ENCODE results near the gene ZNF75A. TPM values are rescaled to one million over a fixed set of nuclear protein-coding genes. Genes with fewer than 3 reads are reported as not detected.
"Not testable (repeated sequence)": the region's sequence is repeated elsewhere in the genome, so short reads cannot be mapped to it uniquely, and the experiment has no call there.

The ZNF75A gene
- total RNA-seq: 8.5 and 28.2 TPM in 2 replicates

DNA sequence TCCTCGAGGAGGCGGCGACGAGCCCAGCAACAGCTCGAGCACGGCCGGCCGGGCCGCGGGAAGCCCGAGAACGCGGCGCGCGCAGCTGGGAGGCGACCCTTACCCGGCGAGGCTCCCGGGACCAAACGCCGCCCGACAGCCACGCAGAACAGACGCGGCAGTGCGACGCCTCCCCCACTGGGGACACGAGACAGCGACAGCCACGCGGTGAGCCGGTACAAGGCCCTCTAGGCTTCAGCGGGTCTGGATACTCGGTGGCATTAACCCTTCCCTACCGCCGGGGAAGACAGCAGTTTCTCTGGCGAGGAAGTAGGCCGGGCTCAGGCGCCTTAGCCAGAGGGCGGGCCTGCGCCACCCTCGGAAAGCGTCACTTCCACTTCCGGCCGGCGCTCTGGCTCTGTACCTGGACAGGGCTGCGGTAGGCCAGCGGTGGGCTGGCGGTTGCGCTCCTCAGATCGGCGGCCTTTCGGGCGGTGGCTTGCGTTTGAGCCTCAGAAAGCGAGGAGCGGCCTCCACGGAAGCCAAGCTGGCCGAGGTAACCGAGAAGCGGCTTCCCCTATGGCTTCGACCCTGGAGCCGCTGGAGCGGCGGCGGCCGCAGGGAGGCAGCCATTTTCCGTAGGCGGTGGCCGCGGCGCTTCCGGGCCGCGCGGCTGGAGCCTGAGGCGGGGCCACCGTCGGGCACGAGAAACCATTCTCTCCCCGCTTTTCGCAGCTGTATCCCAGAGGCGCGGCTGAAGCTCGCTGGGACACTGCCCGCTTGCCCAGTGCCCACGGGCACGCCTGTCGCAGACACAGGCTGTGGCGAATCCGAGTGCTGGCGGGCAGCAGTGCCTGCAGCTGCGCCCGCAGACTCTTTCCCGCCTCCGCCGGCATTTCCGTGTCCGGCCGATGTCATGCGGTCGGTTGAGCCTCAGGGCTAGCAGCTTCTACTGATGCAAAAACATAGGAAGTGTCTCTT is at the start of gene ZNF75A, which contains the start of gene TIGD7:
Gene ZNF75A, plus strand, starts transcription at position 389 of the 960 bp plus-strand sequence. CDS start 2,932 bp downstream, outside the sequence.
Gene TIGD7, minus strand, starts transcription at position 322 of the 960 bp plus-strand sequence. CDS start 4,816 bp downstream, outside the sequence.
- DNase-seq (ENCODE audit: low read depth): peak; percentile 66

DNA sequence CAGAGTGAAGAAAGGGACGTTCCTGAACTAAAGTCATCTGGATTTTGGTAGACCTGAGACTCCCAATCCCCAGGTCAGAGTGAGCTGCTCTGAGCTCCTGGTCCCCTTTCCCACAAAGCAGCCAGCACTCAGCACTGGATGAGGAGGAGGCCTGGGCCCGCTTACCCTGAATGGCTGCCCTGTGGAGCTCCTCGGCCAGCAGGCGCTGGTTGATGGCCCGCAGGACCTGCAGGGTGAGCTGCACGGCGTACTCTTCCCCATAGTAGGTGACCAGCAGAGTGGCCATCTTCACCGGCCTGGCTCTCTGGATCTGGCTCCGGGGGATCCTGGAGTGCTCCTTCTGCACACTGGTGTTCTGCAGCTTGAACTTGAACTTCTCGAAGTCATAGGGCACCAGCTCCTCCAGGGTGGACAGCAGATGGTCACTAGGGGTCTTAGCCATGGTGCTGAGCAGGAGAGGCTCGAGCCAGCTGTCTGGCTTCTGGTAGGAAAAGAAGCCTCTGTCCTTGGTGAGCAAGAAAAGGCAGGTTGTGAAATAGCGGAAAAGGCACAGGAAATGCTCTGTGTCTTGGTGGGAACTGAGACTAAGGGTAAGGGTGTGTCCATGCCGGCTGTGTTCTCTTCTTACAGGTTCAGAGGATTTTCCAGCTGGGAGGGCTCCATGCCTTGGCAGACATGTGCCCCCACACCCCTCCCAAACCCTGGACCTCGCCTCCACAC is 49.0 kb upstream of the ZNF75A start, which contains the start of gene MEFV:
Gene MEFV, minus strand, starts transcription at position 488 of the 720 bp plus-strand sequence. Its CDS starts 46 bp downstream, at position 442.
- peak; percentile 71 for DNase-seq (ENCODE audit: low read depth)

- peak; percentile 92 for DNase-seq (ENCODE audit: low read depth)
Measured at GRCh38 chr16:3256866-3257465, 48.3 kb upstream of the ZNF75A start.

GRCh38 chr16:3259836-3260235 is 45.5 kb upstream of the ZNF75A start:
- no peak for DNase-seq (ENCODE audit: low read depth)

DNA sequence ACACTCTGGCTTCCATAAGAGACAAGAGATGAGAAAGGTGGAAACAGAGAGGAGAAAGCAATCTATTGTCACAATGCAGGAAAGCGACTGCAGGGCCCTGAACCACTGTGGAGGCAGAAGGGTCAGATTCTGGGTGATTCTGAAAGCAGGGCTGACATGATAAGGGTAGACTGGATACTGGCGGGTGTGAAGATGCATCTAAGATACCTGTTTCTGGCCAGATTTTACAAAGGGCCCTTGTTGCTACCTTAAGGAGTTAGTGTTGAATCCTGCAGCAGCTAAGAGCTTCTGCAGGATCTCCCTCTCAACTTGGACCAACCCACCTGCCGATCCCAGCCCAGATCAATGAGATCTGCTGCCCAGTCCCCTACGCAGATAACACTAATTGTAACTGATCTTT is 42.8 kb upstream of the ZNF75A start:
- no peak for DNase-seq (ENCODE audit: low read depth)

GRCh38 chr16:3264137-3265036 is 40.9 kb upstream of the ZNF75A start:
- peak; percentile 87 for DNase-seq (ENCODE audit: low read depth)

- no peak for DNase-seq (ENCODE audit: low read depth)
Measured at GRCh38 chr16:3266873-3267537, 38.3 kb upstream of the ZNF75A start.

- DNase-seq (ENCODE audit: low read depth): no peak
Measured at GRCh38 chr16:3268294-3268693, 37.0 kb upstream of the ZNF75A start.

DNA sequence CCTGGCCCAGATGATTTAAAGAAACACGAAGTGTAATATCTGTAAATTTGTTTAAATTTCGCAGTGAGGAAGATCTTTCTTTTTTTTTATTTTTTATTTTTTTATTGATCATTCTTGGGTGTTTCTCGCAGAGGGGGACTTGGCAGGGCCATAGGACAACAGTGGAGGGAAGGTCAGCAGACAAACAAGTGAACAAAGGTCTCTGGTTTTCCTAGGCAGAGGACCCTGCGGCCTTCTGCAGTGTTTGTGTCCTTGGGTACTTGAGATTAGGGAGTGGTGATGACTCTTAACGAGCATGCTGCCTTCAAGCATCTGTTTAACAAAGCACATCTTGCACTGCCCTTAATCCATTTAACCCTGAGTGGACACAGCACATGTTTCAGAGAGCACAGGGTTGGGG is 34.6 kb upstream of the ZNF75A start:
- DNase-seq (ENCODE audit: low read depth): not testable (repeated sequence)

DNA sequence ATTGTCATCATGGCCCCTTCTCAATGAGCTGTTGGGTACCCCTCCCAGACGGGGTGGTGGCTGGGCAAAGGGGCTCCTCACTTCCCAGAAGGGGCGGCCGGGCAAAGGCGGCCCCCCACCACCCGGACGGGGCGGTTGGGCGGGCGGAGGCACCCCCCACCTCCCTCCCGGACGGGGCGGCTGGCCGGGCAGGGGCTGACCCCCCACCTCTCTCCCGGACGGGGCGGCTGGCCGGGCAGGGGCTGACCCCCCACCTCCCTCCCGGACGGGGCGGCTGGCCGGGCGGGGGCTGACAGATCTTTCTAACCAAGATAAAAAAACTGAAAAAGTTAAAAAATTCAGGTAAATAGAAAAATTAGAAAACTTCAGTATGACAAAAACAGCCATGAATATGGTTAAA is 34.0 kb upstream of the ZNF75A start:
- not testable (repeated sequence) for DNase-seq (ENCODE audit: low read depth)

- DNase-seq (ENCODE audit: low read depth): peak; percentile 67
Measured at GRCh38 chr16:3274490-3274889, 30.8 kb upstream of the ZNF75A start.

GRCh38 chr16:3274947-3275346 is 30.4 kb upstream of the ZNF75A start:
- no peak for DNase-seq (ENCODE audit: low read depth)

DNA sequence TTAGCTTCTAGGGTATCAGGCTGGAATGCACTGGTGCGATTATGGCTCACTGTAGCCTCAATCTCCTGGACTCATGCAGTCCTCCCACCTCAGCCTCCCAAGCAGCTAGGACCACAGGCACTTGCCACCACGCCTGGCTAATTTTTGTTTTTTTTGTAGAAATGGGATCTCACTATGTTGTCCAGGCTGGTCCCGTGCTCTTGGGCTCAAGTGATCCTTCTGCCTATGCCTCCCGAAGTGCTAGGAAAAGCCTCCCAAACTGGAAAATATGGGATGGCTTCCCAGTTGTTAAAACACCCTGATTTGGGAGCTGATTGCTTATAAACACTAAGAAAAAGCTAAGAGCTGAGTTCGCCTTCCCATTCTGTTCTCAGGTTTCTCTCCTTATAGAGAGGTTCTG is 28.6 kb upstream of the ZNF75A start:
- no peak for DNase-seq (ENCODE audit: low read depth)

GRCh38 chr16:3281222-3281820 is 24.0 kb upstream of the ZNF75A start:
- DNase-seq (ENCODE audit: low read depth): no peak

GRCh38 chr16:3282103-3282729 is 23.1 kb upstream of the ZNF75A start:
- DNase-seq (ENCODE audit: low read depth): no peak

GRCh38 chr16:3282730-3283542 is 22.4 kb upstream of the ZNF75A start, which contains the start of gene ZNF263:
Gene ZNF263, plus strand, starts transcription at chr16:3283491. Its CDS starts 328 bp downstream, at chr16:3283819.
- DNase-seq (ENCODE audit: low read depth): peak; percentile 95

- no peak for DNase-seq (ENCODE audit: low read depth)
Measured at GRCh38 chr16:3283543-3284447, 21.5 kb upstream of the ZNF75A start.
